ENCODE measurements around the gene IPO11. TPM values are rescaled to one million over a fixed set of nuclear protein-coding genes. Genes with fewer than 3 reads are reported as not detected.
"Not testable (repeated sequence)": the region's sequence is repeated elsewhere in the genome, so short reads cannot be mapped to it uniquely, and the experiment has no call there.

IPO11 gene
- polyA plus RNA-seq, 3 donors: 34.6 to 39.8 (median 34.7) TPM

DNA sequence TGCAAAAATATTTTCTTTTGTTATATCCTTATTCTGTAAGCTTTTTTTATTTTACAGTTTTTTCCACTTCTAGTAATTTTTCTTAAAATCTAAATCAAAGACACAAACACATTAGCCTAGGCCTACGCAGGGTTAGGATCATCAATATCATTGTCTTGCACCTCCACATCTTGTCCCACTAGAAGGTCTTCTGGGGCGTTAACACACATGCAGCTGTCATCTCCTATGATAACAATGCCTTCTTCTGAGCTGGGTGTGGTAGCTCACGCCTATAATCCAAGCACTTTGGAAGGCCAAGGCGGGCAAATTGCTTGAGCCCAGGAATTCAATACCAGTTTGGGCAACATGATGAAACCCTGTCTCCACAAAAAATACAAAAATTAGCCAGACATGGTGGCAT lies 87.2 kb downstream of the IPO11 start:
- no peak for DNase-seq (ENCODE audit: extremely low read depth in 1 of 11, low read depth in 9 of 11, low spot score in 4 of 11)

DNA sequence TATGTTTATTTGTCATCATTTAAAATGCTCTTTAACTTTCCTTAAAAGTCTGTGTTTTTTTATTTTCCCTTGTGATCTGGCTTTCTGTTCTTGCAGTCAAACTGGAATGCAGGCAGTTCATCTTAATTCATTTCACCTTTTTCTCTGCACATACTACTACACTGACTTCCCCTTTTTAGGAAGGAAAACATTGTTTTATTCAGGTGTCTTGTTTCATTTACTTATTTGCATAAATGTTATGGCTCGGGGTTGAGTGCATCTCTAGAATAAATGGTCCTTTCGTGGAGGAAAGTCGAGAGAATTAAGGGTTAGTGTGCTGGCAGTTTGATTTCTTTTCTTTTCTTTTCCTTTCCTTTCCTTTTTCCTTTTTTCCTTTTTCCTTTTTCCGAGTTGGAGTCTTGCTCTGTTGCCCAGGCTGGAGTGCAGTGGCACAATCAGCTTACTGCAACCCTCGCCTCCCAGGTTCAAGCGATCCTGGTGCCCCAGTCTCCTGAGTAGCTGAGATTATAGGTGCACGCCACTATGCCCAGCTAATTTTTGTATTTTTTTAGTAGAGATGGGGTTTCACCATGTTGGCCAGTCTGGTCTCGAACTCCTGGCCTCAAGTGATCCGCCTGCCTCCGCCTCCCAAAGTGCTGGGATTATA lies 90.0 kb downstream of the IPO11 start:
- DNase-seq (ENCODE audit: extremely low read depth in 1 of 11, low read depth in 9 of 11, low spot score in 4 of 11): no peak

DNA sequence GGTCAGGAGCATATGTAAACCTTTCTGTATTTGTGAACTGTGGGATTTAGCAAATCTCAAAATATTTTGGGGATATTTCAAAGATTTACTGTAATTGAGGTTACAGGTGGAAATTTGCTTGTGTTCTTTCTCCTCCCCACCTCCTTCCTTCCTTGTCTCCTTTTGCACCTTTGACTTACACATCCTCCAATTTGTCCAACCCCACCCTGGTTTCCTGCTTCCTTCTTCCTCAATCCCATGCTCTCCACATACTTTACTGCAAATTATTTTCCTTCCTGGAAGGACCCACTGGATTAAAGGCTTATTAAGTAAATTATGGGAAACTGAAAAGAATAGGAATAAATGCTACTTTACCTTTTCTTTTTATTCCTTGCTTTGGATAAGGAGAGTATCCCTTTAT lies 91.6 kb downstream of the IPO11 start:
- DNase-seq (ENCODE audit: extremely low read depth in 1 of 11, low read depth in 9 of 11, low spot score in 4 of 11): no peak

DNA sequence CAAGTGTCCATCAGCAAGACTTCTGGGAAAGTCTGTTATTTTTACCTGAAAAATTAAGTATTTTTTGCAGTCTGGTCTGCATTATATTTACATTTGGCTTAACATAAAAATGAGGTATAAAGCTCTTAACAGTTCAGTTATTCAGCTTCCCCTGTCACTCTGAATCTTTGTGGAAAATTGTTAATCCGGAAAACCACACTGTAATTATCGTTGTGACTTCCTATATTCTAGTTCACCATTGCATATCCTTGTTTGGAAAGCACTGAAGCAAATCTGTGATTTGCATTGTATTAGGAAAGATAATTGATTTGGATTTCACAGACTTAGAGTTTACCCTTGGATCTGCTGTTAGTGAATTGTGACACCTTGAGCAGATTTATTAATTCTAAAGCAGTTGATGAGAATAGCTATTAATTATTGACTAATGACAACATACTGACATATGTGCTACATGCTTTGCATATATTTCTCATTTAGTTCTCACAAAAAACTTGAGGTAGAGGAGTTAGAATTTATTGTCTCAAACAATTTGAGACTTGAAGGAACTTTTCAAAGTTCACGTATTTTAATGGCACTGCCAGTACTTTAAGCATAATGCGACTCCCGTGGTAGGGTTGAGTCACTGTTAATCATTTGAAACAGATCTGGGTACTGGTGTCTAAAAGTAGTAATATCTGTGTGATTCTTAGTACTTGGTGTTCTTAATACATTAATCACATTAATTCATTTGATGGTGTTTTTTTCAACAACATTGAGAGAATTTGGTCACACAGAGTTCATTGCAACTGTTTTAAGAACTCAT lies 94.3 kb downstream of the IPO11 start:
- peak in 2 of 11 donors; percentile 0 to 3 for DNase-seq (ENCODE audit: extremely low read depth in 1 of 11, low read depth in 9 of 11, low spot score in 4 of 11)

DNA sequence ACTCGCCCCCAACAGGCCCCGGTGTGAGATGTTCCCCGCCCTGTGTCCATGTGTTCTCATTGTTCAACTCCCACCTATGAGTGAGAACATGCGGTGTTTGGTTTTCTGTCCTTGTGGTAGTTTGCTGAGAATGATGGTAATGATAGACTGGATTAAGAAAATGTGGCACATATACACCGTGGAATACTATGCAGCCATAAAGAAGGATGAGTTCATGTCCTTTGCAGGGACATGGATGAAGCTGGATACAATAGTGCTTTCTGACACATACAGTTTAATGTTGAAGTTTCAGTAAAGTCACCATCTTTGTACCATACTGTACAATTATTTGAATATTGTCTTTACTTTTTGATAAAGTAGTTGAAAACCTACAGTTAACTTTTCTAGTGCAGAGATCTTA lies 96.2 kb downstream of the IPO11 start:
- not testable (repeated sequence) for DNase-seq (ENCODE audit: extremely low read depth in 1 of 11, low read depth in 9 of 11, low spot score in 4 of 11)

DNA sequence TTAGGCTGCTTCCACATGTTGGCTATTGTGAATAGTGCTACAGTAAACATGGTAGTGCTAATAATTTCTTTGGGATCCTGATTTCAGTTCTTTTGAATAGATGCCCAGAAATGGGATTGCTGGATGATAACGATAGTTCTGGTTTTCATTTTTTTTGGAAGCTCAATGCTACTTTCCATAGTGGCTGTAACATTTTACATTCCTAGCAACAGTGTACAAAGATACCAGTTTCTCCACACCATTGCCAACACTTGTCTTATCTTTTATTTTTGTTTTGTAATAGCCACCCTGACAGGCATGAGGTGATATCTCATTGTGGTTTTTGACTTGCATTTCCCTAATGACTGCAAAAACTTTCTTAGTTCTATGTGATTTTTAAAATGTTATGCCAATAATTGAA lies 97.2 kb downstream of the IPO11 start:
- no peak for DNase-seq (ENCODE audit: extremely low read depth in 1 of 11, low read depth in 9 of 11, low spot score in 4 of 11)

DNA sequence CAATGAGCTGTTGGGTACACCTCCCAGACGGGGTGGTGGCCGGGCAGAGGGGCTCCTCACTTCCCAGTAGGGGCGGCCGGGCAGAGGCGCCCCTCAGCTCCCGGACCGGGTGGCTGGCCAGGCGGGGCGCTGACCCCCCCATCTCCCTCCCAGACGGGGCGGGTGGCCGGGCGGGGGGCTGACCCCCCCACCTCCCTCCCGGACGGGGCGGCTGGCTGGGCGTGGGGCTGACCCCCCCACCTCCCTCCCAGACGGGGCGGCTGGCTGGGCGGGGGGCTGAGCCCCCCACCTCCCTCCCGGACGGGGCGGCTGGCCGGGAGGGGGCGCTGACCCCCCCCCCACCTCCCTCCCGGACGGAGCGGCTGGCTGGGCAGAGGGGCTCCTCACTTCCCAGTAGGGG lies 100.5 kb downstream of the IPO11 start:
- DNase-seq (ENCODE audit: extremely low read depth in 1 of 11, low read depth in 9 of 11, low spot score in 4 of 11): not testable (repeated sequence)

DNA sequence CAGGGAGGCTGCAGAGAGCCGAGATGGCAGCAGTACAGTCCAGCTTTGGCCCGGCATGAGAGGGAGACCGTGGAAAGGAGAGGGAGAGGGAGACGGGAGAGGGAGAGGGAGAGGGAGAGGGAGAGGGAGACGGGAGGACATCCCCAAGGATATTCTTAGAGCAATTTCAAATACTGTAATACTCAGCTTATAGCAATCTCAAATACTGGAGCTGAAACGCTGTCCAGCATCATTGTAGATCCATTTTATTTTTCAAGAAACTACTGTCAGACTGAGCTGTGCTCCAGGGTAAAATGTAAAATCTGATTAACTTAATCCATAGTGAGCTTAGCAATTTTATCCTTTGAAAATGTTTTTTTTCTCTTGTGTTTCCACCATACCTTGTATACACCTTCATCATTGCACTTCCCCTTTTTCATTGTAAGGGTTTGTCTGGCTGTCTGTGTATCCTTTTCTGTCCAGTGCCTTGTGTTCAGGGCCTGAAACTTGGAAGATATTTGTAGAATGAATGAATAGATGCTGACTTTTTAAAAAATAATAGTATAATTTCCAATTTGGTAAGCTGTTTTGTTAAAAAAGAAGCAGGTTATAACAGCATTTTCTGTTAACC lies 102.1 kb downstream of the IPO11 start:
- no peak for DNase-seq (ENCODE audit: extremely low read depth in 1 of 11, low read depth in 9 of 11, low spot score in 4 of 11)

DNA sequence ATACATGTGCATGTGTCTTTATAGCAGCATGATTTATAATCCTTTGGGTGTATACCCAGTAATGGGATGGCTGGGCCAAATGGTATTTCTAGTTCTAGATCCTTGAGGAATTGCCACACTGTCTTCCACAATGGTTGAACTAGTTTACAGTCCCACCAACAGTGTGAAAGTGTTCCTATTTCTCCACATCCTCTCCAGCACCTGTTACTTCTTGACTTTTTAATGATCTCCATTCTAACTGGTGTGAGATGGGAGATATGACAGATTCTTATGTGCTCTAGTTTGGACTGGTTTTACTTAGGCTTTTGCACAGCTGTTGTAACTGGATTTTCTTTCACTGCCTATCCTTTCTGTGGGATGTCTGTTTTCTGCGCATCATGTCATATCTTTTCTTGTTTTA lies 108.2 kb downstream of the IPO11 start:
- DNase-seq (ENCODE audit: extremely low read depth in 1 of 11, low read depth in 9 of 11, low spot score in 4 of 11): not testable (repeated sequence)

DNA sequence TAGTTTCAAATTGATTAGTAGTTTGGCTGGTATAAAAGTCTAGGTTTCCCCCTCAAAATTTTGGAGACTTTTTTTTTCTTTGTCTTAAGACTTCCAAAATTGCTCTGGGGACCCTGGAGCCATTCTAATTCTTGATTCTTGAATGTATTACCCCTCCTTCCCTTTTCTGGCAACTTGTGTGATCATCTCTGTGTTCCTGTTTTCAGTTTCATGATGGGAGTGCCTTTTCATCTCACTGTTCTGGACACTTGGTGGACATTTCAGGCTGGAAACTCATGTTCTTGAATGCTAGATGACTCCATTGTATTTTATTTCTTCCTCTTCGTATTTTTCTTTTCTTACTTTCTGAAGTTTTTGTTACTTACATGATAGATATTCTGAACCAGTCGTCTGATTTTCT lies 108.8 kb downstream of the IPO11 start:
- no peak for DNase-seq (ENCODE audit: extremely low read depth in 1 of 11, low read depth in 9 of 11, low spot score in 4 of 11)

DNA sequence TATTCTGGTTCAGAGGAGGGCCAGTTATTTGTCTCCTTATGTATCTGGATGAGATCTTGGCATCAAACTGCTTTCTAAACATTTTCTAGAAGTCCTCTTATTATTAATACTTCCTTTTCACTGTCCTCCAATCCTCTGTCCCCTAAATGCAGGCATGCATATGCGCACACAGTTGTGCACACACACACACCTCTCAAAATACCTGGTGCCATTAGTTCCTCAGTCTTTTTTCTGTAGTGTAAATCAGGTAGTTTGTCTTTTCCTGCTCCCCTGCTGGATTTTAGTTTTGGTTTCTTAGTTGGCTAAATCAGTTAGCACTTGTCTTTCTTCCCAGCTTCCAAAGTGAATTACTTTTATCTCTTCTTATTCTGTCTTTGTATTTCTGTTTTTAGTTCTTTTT lies 110.2 kb downstream of the IPO11 start:
- DNase-seq (ENCODE audit: extremely low read depth in 1 of 11, low read depth in 9 of 11, low spot score in 4 of 11): no peak

DNA sequence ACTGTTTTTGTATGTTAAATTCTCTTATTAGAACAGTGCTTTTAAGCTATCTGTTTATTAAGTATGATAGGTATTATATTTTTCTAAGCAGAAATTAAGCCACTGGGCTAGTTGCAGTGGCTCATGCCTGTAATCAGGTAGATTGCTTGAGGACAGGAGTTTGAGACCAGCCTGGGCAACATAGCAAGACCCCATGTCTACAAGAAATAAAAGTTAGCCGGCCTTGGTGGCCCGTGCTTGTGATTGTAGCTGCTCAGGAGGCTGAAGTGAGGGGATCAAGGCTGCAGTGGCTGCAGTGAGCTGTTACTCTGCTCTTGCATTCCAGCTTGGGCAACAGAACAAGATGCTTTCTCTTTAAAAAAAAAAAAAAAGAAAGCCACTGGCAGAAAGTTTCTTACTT lies 121.0 kb downstream of the IPO11 start:
- no peak for DNase-seq (ENCODE audit: extremely low read depth in 1 of 11, low read depth in 9 of 11, low spot score in 4 of 11)

DNA sequence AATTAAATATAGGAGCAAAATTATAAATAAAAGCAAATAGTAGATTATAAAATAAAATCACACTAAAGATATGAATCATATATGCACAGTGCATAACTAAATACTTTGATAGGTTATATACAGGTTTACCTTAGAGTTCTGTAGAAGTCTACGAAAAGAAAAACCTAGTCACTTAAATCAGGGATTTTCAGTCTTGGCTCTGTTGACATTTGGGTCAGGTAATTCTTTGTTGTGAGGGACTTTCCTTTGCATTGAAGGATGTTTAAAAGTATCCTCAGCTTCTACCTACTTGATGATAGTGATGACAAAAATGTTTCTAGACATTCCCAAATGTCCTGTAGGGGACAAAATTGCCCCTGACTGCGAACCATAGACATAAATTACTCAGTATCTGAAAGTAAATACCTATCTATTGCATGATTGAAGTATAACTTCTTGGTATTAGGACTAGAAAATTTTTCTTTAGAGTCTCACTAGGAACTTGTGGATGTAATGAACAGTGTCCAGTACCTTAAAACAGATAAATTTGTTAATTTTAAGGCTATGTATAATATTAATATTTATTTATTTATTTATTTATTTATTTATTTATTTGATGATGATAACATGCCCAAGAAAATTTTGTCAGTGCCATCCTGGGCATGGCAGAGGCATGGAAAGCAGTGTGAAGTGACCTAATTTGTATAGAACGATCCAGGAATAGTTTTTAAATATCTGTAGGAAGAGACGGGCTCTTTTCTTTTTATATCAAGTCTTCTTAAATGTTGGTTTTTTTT lies 122.1 kb downstream of the IPO11 start:
- no peak for DNase-seq (ENCODE audit: extremely low read depth in 1 of 11, low read depth in 9 of 11, low spot score in 4 of 11)

DNA sequence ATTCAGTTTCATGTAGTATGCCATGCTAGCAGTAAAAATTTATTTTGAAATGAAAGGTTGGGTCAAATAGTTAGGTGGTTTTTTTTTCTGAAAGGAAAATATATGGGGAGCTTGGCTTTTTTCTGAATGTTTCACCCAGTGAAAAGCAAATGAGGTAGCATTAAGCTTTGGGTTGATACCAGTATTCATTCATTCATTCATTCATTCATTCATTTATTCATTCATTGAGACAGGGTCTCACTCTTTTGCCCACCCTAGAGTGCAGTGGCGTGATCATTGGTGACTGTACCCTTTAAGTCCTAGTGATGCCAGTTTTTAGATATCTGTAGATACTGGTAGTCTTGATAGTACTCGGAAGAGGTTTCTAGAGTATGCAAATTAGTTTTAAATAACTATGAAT lies 123.7 kb downstream of the IPO11 start:
- no peak for DNase-seq (ENCODE audit: extremely low read depth in 1 of 11, low read depth in 9 of 11, low spot score in 4 of 11)

DNA sequence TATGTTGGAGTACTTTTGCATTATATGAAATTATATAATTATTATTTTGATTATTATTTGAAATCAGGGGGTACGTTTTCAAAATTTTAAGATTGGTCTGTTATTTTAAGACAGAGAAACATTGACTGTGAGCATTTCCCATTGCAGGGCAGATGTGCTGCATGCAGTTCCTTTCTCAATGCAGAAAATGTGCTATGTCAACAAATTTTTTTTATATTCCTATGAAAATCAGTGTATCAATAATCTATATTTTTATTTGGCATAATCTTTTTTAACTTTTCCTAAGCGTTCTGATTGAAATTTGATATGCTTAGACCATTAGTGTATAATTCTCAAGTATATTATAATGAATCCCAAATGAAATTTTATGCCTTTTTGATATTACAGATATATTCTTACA lies 124.2 kb downstream of the IPO11 start:
- no peak for DNase-seq (ENCODE audit: extremely low read depth in 1 of 11, low read depth in 9 of 11, low spot score in 4 of 11)

DNA sequence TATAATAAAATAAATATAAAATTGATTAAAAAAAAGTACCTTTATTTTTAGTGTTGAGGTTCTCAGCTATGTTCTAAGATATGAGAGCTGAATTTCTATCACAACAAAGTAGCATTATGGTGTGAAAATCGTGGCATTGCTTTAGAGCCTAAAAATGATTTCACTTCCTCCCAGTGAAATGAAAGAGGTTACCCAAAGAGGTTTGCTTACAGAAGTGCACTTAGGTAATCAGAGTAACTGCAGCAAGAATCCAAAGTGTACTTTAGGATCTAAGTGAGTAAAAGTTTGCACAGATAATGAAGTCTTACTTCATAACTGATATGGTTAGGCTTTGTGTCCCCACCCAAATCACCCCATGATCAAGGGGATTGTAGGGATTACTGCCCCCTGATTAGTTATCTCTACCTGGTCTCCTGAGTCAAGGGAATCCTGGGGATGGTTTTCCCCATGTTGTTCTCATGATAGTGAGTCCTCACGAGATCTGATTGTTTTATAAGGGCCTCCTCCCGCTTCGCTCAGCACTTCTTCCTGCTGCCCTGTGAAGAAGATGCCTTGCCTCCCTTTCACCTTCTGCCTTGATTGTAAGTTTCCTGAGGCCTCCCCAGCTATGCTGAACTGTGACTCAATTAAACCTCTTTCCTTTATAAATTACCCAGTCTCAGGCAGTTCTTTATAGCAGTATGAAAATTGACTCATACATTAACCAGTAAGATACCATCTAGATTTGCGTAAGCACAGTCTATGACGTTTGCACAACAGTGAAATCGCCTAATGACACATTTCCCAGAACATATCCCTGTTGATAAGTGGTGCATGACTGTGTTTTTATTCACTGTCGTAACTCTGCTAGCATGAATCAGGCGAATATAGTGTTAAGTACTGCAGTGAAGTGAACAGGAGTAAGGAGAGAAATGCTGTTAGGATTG lies 125.7 kb downstream of the IPO11 start:
- no peak for DNase-seq (ENCODE audit: extremely low read depth in 1 of 11, low read depth in 9 of 11, low spot score in 4 of 11)

DNA sequence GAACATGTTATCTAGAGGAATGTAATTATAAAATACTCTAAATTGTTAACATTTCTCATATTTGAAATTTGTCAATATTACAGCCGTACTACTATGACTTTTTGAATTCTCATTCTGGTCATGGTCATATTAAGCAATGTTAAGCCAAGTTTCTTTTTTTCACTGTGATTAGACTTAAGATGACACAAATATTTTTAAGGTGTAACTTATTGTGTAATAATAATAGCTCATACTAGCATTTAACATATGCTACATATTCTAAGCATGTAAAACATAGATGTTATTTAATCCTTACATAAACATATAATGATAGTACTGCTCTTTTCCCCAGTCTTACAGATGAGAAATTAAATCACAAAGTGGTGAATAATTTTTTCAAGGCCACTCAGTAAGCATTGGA lies 130.2 kb downstream of the IPO11 start:
- DNase-seq (ENCODE audit: extremely low read depth in 1 of 11, low read depth in 9 of 11, low spot score in 4 of 11): no peak

DNA sequence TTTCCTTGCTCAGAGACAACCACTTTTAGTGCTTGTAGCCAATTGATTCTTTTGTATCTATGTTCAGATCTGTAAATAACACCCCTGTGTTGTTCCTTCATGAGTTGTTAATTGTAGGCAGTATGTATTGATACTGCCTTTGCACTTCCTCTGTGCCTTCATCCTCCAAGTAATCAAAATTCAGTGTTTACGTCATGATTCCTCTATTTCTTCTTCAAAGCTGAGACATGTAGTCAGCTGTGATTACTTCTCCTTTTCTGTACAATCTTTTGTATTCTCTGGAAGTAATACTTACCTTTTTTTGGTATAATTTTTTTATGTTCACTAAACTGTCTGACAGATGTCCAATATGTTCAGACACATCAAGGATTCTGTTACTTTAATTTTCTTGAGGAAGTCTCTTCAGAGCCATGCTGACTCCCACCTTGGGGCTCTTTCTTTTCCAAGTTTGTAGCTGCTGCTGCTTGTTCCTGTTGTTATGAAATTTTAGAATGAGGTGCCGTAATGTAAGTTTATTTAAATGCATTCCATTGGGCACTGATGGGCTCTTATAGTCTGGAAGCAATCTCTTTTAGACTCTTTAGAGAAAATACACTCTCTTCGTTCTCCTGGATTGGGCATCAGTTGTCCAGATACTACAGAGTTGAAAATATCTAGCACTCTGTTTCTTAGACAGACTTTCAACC lies 135.5 kb downstream of the IPO11 start:
- no peak for DNase-seq (ENCODE audit: extremely low read depth in 1 of 11, low read depth in 9 of 11, low spot score in 4 of 11)

All from renal cortex interstitium (tissue), 11 donors.